GM12864 (cell line): Measurements from ENCODE around the gene IMMP2L.

Experiments used
- DNase-seq: peaks from one replicate; pipeline ENCODE4 v3.0.0-alpha.2; 2011; ENCODE audit warnings: low read depth
- H3K4me3 ChIP-seq: 2 replicates; pipeline ENCODE4 v1.5.1; 2011; ENCODE audit warnings: mild to moderate bottlenecking, low read depth, low read length, control low read depth
- CTCF ChIP-seq: IDR thresholded peaks from 2 replicates; pipeline ENCODE4 v1.5.1; 2011; ENCODE audit warnings: low read depth, mild to moderate bottlenecking, moderate library complexity, low read length, control low read depth, inconsistent platforms; ENCODE audit errors: missing control alignments

IMMP2L gene

GRCh38 chr7:110720626-110721025, 841.7 kb downstream of the IMMP2L start:
- no peak overlapping the region for H3K4me3 ChIP-seq
- TF ChIP-seq CTCF: no peak
- DNase-seq: no peak

GRCh38 chr7:110719741-110720140, 842.6 kb downstream of the IMMP2L start:
- no peak for DNase-seq
- no peak for TF ChIP-seq CTCF
- no peak overlapping the region for H3K4me3 ChIP-seq

- H3K4me3 ChIP-seq: no peak overlapping the region
- DNase-seq: no peak
- TF ChIP-seq CTCF: no peak
These were observed 843.6 kb downstream of the IMMP2L start for GRCh38 chr7:110718503-110719205.

- no peak for DNase-seq
- no peak overlapping the region for H3K4me3 ChIP-seq
- no peak for TF ChIP-seq CTCF
These were observed 858.1 kb downstream of the IMMP2L start for GRCh38 chr7:110704225-110704624.

- no peak for DNase-seq
- TF ChIP-seq CTCF: no peak
- H3K4me3 ChIP-seq: no peak overlapping the region
These were observed 863.7 kb downstream of the IMMP2L start for GRCh38 chr7:110698576-110698975.

GRCh38 chr7:110693344-110693743, 868.9 kb downstream of the IMMP2L start:
- no peak for TF ChIP-seq CTCF
- no peak for DNase-seq

GRCh38 chr7:110688908-110689307, 873.4 kb downstream of the IMMP2L start:
- no peak overlapping the region for H3K4me3 ChIP-seq
- no peak for TF ChIP-seq CTCF
- no peak for DNase-seq

More at GRCh38 chr7:110693344-110693743, 868.9 kb downstream of the IMMP2L start:
- H3K4me3 ChIP-seq: no peak overlapping the region
